Measurements from ENCODE around the gene ZSCAN18.

ZSCAN18 gene

DNA sequence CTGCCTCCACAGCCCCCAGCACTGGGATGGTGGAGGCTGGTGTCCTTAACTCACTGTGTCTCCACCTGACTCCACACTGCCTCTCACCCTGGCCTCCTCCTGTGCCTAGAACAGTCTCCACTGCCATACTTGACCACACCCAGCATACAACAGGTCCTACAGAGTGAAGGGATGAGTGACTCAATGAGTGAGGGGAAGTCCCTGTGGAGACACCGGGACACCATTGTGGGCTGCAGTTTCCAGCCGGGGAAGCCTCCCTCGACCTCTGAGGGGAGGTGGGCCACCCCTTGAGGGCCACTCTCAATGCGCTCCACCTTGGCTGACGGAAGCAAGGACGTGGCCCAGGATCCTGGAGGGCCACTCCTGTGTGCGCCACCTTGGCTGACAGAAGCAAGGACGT, 41.8 kb downstream of the ZSCAN18 start:
- peak; percentile 23 for DNase-seq (ENCODE audit: low spot score)
- TF ChIP-seq, protein P1, sequence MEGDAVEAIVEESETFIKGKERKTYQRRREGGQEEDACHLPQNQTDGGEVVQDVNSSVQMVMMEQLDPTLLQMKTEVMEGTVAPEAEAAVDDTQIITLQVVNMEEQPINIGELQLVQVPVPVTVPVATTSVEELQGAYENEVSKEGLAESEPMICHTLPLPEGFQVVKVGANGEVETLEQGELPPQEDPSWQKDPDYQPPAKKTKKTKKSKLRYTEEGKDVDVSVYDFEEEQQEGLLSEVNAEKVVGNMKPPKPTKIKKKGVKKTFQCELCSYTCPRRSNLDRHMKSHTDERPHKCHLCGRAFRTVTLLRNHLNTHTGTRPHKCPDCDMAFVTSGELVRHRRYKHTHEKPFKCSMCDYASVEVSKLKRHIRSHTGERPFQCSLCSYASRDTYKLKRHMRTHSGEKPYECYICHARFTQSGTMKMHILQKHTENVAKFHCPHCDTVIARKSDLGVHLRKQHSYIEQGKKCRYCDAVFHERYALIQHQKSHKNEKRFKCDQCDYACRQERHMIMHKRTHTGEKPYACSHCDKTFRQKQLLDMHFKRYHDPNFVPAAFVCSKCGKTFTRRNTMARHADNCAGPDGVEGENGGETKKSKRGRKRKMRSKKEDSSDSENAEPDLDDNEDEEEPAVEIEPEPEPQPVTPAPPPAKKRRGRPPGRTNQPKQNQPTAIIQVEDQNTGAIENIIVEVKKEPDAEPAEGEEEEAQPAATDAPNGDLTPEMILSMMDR (IDR thresholded peaks at IDR 0.05; ENCODE audit: borderline replicate concordance, control extremely low read depth, extremely low read depth, insufficient read depth, missing control alignments): no peak
- in situ Hi-C loops (cut with MboI; ENCODE audit: low sequenced_read_pairs, unreplicated experiment): no loop called here

DNA sequence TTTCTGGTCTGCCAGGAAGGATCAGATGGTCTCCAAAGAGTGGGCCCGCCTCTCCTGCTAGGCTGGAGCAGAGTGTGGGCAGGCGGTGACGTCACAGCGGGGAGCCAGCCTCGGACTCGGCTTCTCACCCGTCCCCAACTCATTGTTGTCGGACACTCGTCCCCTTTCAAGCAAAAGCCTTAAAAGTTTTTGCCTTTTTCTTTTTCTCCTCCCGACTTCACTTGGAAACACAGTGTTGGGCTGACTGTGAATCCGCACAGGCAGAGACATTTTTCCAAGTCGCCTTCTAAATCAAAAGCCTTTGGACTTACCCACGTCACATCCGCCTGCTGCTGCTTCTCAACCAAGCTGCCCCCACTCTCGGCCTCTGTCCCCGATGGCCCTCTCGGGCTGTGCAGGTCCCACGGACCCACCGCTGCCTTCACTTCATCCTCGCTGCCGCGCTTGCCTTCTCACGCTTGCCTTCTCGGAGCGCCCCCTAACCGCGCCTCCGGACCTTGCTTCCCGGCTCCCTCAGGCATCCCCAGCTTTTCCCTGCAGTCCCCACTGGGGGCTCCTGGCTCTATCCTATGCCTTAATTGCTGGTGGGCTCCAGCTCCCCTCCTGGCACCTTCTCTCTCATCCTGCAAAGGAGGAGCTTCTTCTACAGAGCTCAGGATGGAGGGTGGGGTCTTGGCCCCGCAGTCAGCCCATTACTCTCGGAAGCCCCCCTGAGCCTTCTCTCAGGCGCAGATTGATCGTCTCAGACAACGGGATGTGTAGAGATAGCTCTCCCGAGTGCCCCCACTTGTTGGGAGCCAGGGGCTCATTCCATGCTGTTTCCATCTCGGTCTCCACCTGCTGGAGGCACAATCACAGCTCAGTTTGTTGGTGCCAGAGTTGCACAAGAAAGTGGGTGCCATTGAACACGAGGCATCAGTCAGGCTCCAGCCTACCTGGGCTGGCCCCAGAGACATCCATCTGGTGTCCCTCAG, 42.8 kb downstream of the ZSCAN18 start:
- in situ Hi-C loops (cut with MboI; ENCODE audit: low sequenced_read_pairs, unreplicated experiment): no loop called here
- DNase-seq (ENCODE audit: low spot score): peak; percentile 26
- TF ChIP-seq, protein P1 (IDR thresholded peaks at IDR 0.05; ENCODE audit: borderline replicate concordance, control extremely low read depth, extremely low read depth, insufficient read depth, missing control alignments): no peak

DNA sequence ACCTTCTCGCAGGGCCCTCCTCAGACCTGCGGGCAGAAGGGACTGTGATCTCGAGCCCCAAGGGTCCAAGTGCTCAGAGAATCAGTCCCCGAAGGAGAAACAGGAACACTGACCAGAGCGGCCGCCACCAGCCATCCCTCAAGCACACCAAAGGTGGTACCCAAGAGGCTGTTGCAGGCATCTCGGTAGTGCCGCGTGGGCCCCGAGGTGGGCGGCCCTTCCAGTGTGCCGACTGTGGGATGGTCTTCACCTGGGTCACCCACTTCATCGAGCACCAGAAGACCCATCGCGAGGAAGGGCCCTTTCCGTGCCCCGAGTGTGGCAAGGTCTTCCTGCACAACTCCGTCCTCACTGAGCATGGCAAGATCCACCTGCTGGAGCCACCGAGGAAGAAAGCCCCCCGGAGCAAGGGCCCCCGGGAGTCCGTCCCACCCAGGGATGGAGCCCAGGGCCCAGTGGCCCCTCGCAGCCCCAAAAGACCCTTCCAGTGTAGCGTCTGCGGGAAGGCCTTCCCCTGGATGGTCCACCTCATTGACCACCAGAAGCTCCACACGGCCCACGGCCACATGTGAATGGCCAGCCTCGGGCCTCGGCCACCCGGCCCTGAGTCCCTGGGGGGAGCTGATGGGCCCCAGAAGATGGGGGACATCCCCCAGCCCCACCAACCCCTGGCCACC, 44.4 kb downstream of the ZSCAN18 start:
- peak; percentile 35 for DNase-seq (ENCODE audit: low spot score)
- in situ Hi-C loops (cut with MboI; ENCODE audit: low sequenced_read_pairs, unreplicated experiment): no loop called here
- TF ChIP-seq, protein P1 (IDR thresholded peaks at IDR 0.05; ENCODE audit: borderline replicate concordance, control extremely low read depth, extremely low read depth, insufficient read depth, missing control alignments): no peak

DNA sequence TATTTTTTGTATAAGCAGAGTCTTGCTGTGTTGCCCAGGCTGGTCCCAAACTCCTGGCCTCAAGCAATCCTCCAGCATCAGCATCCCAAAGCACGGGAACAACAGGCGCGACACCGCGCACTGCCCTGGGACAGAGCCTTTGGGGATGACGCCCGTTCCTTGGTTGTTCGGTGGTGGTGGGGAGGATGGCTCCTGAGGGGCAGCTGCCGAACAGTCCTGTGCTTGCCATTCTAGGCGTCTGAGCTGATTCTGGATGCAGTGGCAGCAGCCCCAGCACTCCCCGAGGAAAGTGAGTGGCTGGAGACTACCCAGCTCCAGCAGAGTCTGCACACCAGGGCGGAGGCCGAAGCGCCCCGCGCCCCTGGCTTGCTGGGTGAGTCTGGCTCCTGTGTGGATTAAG, 45.8 kb downstream of the ZSCAN18 start:
- in situ Hi-C loops (cut with MboI; ENCODE audit: low sequenced_read_pairs, unreplicated experiment): no loop called here
- TF ChIP-seq, protein P1 (IDR thresholded peaks at IDR 0.05; ENCODE audit: borderline replicate concordance, control extremely low read depth, extremely low read depth, insufficient read depth, missing control alignments): no peak
- peak; percentile 27 for DNase-seq (ENCODE audit: low spot score)

DNA sequence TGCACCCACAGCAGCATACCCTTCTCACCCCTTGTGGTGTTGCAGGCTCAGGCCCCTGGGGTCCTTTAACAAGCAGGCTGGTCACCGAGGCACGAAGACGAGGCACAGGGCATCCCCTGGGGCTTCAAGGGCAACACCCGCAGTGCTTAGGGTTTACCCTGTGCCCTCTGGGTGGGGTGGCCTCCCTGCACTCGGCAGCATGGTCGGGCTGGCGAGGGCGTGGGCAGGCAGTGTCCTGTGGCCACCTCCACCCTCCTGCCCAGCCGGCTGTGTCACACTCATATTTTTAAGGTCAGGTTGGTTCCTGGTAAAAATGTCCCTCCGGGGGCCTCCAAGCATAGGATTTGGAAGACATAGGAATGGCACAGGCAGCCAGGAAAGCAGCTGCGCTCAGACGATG, 50.4 kb downstream of the ZSCAN18 start:
- DNase-seq (ENCODE audit: low spot score): no peak
- TF ChIP-seq, protein P1 (IDR thresholded peaks at IDR 0.05; ENCODE audit: borderline replicate concordance, control extremely low read depth, extremely low read depth, insufficient read depth, missing control alignments): no peak
- in situ Hi-C loops (cut with MboI; ENCODE audit: low sequenced_read_pairs, unreplicated experiment): no loop called here

DNA sequence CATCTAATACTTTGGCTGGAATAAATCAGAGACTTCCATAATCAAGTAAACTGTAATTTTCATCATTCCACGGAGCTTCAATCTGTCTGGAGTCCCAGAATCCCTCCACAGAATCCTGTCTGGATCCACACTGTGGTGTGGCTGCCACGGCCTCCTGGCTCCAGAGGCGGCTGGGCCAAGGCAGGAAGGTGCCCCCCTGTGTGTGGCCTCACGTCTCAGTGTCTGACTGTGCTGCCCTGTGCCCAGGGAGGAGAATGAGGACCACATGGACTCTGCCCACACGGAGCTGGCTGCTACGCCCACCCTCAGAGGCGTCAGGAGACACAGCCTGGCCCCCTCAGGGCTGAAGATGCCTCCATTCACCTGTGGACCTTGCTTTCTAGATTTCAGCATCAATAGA, 51.2 kb downstream of the ZSCAN18 start:
- in situ Hi-C loops (cut with MboI; ENCODE audit: low sequenced_read_pairs, unreplicated experiment): no loop called here

More for the DNA sequence above, 51.2 kb downstream of the ZSCAN18 start:
- TF ChIP-seq, protein P1 (IDR thresholded peaks at IDR 0.05; ENCODE audit: borderline replicate concordance, control extremely low read depth, extremely low read depth, insufficient read depth, missing control alignments): no peak
- no peak for DNase-seq (ENCODE audit: low spot score)

Measured in GM13976 (cell line).